ENCODE measurements around the gene MUC5AC.

MUC5AC gene

GRCh38 chr11:1194977-1195681 lies 37.4 kb downstream of the MUC5AC start:
- in situ Hi-C loops (cut with HindIII; ENCODE audit: low sequenced_read_pairs), result no loop called here

DNA sequence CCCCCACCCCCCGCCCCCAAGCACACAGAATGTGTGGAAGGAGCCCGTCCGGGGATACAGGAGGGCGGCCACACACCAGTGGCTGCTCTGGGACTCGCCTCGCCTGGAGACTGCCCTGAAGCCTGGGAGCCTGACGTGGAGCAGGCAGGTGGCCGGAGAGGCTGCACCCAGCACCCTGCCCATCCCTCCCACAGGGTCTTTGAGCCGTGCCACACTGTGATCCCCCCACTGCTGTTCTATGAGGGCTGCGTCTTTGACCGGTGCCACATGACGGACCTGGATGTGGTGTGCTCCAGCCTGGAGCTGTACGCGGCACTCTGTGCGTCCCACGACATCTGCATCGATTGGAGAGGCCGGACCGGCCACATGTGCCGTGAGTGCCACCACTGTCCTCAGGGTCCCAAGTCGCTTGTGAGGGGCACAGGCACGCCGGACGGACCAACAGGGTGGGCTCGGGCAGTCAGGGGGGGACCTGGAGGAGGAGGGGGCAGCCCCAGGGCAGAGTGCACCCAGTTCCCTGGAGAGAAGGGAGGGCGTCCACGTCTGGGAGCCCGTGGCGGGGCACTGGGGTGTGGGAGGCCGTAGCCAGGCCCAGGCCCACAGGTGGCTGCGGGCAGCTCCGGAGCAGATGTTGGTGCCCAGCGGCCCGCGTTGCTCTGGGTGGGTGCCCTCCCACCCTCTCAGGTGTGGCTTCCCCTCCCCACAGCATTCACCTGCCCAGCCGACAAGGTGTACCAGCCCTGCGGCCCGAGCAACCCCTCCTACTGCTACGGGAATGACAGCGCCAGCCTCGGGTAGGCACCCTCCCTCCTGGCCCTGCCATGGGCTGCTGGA lies 38.1 kb downstream of the MUC5AC start:
- in situ Hi-C loops (cut with HindIII; ENCODE audit: low sequenced_read_pairs), result no loop called here

DNA sequence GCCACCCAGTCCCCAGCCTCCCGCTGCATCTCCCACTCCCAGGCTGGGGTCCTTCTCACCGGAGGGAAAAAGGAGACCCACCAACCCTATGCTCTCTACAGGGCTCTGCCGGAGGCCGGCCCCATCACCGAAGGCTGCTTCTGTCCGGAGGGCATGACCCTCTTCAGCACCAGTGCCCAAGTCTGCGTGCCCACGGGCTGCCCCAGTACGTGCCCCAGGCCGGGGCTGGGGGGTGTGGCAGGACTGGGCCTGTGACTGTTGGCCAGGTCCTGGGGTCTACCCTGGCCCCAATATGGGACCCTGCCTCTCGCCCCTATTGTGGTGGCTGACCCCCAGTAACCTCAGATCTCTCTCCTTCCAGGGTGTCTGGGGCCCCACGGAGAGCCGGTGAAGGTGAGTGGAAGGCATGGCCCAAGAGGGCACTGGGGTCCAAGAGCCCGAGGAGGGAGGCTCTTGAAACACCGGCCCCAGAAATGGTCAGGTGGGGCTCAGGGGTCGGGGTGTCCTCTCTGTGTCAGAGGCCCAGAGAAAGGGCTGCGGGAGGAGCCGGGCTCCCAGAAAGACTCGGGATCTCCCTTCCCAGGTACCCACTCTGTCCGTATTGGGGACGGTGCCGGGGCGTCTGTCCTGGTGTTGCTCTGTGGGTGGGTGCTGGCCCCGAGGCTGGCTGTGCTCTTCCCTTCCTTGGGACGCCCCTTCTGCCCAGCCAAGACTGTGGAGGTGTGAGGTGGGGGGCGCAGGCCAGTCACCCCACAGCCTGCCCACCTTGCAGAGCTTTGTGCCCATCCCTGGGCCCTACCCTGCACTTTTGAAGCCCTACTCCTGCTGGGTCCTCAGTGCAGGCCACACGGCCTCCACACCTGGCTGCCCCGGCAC lies 39.0 kb downstream of the MUC5AC start:
- in situ Hi-C loops (cut with HindIII; ENCODE audit: low sequenced_read_pairs), result no loop called here

- in situ Hi-C loops (cut with HindIII; ENCODE audit: low sequenced_read_pairs), result no loop called here
Measured at GRCh38 chr11:1197431-1197885, 39.7 kb downstream of the MUC5AC start.

GRCh38 chr11:1197886-1198560 lies 40.3 kb downstream of the MUC5AC start:
- in situ Hi-C loops (cut with HindIII; ENCODE audit: low sequenced_read_pairs), result no loop called here

GRCh38 chr11:1198561-1199240 lies 40.9 kb downstream of the MUC5AC start:
- in situ Hi-C loops (cut with HindIII; ENCODE audit: low sequenced_read_pairs), result no loop called here

GRCh38 chr11:1199241-1199750 lies 41.5 kb downstream of the MUC5AC start:
- in situ Hi-C loops (cut with HindIII; ENCODE audit: low sequenced_read_pairs), result no loop called here

- in situ Hi-C loops (cut with HindIII; ENCODE audit: low sequenced_read_pairs), result loop anchor here (25.0 kb wide), 1 partner anchor 288 kb away; the partner anchor contains the start of gene CHID1
Measured at GRCh38 chr11:1199751-1200610, 42.2 kb downstream of the MUC5AC start.

DNA sequence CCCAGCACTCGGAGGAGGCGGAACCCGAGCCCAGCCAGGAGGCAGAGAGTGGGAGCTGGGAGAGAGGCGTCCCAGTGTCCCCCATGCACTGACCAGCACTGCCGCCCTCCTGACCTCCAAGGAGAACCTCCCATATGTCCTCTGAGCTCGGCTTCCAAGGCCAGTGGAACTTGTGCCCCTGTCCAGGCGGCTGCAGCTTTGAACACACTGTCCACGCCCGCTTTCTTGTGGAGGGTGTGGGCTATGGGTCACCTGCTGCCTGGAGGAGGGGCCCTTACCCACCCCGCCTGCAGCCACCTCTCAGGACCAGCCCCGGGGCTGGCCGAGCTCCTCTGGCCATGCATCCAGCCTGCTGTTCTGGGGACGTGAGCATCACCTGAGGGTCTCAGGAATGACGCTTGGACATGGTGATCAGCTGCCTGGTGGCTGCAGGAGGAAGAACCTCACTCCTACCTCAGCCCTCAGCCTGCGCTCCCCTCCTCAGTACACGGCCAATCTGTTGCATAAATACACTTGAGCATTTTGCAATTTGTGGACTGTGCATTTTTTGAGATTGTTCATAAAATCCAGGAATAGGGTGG lies 42.9 kb downstream of the MUC5AC start:
- in situ Hi-C loops (cut with HindIII; ENCODE audit: low sequenced_read_pairs), result loop anchor here (25.0 kb wide), 1 partner anchor 288 kb away; the partner anchor contains the start of gene CHID1

DNA sequence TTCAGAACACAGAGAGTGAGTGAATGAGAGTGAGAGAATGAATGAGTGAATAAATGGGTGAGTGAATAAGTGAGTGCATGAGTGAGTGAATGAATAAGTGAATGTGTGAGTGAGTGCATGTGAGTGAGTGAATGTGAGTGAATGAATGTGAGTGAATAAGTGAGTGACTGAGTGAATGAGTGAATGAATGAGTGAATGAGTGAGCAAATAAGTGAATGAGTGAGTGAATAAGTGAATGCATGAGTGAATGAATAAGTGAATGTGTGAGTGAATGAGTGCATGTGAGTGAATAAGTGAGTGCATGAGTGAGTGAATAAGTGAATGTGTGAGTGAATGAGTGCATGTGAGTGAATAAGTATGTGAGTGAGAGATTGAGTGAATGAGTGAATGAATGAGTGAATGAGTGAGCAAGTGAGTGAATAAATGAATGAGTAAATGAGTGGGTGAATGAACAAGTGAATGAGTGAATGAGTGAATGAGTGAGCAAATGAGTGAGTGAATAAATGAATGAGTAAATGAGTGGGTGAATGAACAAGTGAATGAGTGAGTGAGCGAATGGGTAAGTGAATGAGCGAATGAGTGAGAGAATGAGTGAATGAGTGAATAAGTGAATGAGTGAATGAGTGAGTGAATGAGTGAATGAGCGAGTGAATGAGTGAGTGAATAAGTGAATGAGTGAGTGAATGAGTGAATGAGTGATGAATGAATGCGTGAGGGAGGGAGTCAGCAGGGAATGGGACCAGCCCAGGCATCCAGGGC lies 43.8 kb downstream of the MUC5AC start:
- in situ Hi-C loops (cut with HindIII; ENCODE audit: low sequenced_read_pairs), result loop anchor here (25.0 kb wide), 1 partner anchor 289 kb away; the partner anchor contains the start of gene CHID1

- in situ Hi-C loops (cut with HindIII; ENCODE audit: low sequenced_read_pairs), result loop anchor here (25.0 kb wide), 1 partner anchor 290 kb away; the partner anchor contains the start of gene CHID1
Measured at GRCh38 chr11:1202154-1202775, 44.5 kb downstream of the MUC5AC start.

DNA sequence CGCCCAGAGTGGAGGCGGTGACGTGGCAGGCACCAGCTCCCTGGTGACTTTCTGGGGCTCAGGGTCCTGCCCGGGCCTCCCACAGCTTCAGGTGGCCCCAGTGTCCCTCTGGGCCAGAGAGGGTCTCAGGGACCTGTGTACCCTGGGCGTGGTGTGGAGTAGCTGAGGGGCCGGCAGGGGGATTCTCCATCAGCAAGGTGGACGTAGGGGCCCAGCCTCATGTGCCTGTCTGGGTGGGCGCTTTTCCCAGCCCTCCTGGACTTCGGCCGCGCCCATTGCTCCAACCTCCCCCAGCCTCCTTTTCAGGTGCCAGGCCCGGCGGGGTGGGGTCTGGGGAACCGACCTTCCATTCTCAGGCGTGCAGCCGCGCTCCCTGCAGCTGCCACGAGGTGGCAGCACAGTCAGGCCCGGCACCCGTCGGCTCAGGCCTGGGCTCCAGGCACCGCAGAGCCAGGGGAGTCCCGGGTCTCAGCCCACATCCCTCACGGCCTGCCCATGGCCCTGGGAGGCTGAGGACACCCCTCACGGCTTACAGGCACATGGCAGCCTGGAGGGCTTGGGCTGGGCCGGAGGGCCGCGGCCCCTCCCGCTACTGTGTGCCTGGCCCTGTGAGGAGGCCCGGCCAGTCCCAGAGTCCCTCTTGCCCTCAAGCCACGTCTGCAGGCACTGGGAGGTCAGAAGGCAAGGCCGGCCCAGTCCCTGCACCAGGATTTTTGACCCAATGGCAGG lies 45.2 kb downstream of the MUC5AC start:
- in situ Hi-C loops (cut with HindIII; ENCODE audit: low sequenced_read_pairs), result loop anchor here (25.0 kb wide), 1 partner anchor 291 kb away; the partner anchor contains the start of gene CHID1

DNA sequence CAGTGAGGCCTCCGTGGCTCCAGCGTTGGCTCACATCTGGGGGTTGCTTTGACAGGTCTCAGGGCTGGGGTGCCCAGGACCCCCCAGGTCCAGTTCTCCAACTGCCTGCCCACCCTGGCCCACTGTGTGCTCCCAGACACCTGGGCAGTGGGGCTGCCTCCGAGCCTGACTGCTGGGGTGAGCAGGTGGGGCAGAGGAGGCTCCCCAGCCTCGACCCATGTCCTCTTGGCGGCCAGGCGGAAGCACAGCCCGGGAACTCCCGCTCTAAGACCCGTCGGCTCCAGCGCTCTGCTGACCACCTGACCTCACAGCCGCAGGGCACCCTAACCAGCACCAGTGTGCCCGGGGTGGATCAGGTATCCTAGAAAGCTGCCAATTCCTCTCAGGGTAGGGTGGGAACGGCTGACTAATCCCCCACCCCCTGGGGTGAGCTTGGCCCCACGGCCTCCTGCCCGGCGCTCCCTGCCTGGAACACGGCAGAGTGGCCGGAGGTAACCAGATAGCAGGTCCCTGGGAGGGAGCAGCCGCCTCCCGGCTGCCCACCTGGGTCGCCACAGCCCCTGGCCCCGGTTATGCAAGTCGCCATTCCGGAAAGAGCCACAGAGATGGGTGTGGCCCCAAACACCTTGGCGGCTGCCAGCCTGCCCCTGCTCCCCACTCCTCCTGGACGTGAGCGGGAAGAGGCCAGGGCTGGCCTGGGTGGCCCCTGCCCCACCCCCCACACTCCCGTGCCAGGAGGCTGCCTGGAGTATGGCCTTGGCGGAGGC lies 45.9 kb downstream of the MUC5AC start:
- in situ Hi-C loops (cut with HindIII; ENCODE audit: low sequenced_read_pairs), result loop anchor here (25.0 kb wide), 1 partner anchor 291 kb away; the partner anchor contains the start of gene CHID1

DNA sequence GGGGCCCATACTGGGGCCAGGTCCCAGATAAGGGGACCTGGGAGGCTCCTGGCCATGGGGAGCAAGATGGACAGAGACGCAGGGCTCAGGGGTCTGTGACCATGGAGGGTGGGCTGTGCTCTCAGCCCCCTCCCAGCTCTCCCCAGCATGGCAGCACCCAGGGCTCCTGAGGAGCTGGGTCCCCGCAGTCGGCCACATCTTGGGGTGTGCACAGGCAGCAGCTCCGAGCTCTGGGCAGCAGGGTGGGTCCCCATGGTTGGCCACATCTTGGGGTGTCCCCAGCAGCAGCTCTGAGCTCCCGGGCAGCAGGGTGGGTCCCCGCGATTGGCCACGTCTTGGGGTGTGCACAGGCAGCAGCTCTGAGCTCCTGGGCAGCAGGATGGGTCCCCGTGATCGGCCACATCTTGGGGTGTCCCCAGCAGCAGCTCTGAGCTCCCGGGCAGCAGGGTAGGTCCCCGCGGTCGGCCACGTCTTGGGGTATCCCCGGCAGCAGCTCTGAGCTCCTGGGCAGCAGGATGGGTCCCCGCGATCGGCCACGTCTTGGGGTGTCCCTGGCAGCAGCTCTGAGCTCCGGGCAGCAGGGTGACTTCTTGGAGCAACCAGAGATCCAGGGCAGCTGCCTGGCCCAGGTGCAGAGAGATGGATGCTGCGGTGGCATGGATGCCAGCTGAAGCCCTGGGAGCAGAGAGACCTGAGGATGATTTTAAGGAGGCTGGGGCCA lies 46.8 kb downstream of the MUC5AC start:
- in situ Hi-C loops (cut with HindIII; ENCODE audit: low sequenced_read_pairs), result loop anchor here (25.0 kb wide), 1 partner anchor 292 kb away; the partner anchor contains the start of gene CHID1

Measured in DLD1 (cell line).